ENCODE measurements around the gene SIX5. TPM values are rescaled to one million over a fixed set of nuclear protein-coding genes. Genes with fewer than 3 reads are reported as not detected.
"Not testable (repeated sequence)": the region's sequence is repeated elsewhere in the genome, so short reads cannot be mapped to it uniquely, and the experiment has no call there.

The SIX5 gene
- polyA plus RNA-seq, 1 donor = 9.3 TPM

GRCh38 chr19:45758921-45759320 lies 10.1 kb downstream of the SIX5 start:
- no peak for DNase-seq
- H3K36me3 ChIP-seq (ENCODE audit: control insufficient read depth, insufficient read depth, low read length) = no peaks in the 10 kb centered on the region
- H3K4me3 ChIP-seq (ENCODE audit: low read length) = no peak overlapping the region
- no peak overlapping the region for H3K27ac ChIP-seq (ENCODE audit: low read length)
- peaks cover under 1% of the 10 kb centered on the region for H3K4me1 ChIP-seq (ENCODE audit: control insufficient read depth, insufficient read depth, low read length)
- no CpG with 5 or more reads among the region's 9 CpGs for WGBS (ENCODE audit: insufficient coverage, low lambda C conversion rate)
- peaks cover 5% of the 10 kb centered on the region for H3K27me3 ChIP-seq (ENCODE audit: control insufficient read depth, insufficient read depth, low read length)
- no peaks in the 10 kb centered on the region for H3K9me3 ChIP-seq (ENCODE audit: control insufficient read depth, low read depth, low read length)

DNA sequence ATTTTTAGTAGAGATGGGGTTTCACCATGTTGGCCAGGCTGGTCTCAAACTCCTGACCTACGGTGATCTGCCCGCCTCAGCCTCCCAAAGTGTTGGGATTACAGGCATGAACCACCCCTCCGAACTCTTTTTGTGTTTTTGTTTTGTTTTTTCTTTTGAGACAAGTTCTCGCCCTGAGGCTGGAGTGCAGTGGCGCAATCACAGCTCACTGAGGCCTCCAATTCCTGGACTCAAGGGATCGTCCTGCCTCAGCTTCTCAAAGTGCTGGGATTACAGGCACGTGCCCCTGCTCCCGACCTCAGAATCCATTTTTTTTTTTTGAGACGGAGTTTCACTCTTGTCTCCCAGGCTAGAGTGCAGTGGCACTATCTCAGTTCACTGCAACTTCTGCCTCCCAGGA lies 11.4 kb downstream of the SIX5 start:
- 100% methylated on average over 1 of the region's 9 CpGs for WGBS (ENCODE audit: insufficient coverage, low lambda C conversion rate)
- Histone ChIP-seq H3K27ac (ENCODE audit: low read length) (no peak overlapping the region), H3K4me3 (ENCODE audit: low read length) (no peak overlapping the region), H3K36me3 (ENCODE audit: control insufficient read depth, insufficient read depth, low read length) (no peaks in the 10 kb centered on the region), H3K9me3 (ENCODE audit: control insufficient read depth, low read depth, low read length) (no peaks in the 10 kb centered on the region), H3K4me1 (ENCODE audit: control insufficient read depth, insufficient read depth, low read length) (no peaks in the 10 kb centered on the region), H3K27me3 (ENCODE audit: control insufficient read depth, insufficient read depth, low read length) (no peaks in the 10 kb centered on the region)
- no peak for DNase-seq

DNA sequence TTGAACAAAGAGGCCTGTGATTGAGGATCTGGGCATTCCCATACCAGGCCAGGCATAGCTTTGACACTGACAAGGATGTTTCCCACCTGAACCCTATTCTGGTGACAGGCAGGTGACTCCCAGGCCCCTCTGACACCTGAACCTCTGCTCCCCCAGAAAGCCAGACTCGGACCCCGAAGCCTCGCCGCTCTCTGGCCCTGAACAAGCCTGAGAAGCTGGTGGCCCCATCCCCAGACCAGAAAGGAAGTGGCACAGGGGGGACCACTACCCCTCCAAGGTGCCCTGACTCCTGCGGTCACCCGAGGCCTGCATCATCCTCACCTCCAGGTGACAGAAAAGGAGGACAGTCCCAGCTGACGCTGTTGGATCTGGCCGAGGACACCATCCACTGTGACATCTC lies 14.7 kb downstream of the SIX5 start:
- no CpG with 5 or more reads among the region's 8 CpGs for WGBS (ENCODE audit: insufficient coverage, low lambda C conversion rate)
- Histone ChIP-seq H3K27ac (ENCODE audit: low read length) (no peak overlapping the region), H3K4me3 (ENCODE audit: low read length) (no peak overlapping the region), H3K36me3 (ENCODE audit: control insufficient read depth, insufficient read depth, low read length) (no peaks in the 10 kb centered on the region), H3K27me3 (ENCODE audit: control insufficient read depth, insufficient read depth, low read length) (no peaks in the 10 kb centered on the region), H3K9me3 (ENCODE audit: control insufficient read depth, low read depth, low read length) (no peaks in the 10 kb centered on the region), H3K4me1 (ENCODE audit: control insufficient read depth, insufficient read depth, low read length) (no peaks in the 10 kb centered on the region)
- no peak for DNase-seq

DNA sequence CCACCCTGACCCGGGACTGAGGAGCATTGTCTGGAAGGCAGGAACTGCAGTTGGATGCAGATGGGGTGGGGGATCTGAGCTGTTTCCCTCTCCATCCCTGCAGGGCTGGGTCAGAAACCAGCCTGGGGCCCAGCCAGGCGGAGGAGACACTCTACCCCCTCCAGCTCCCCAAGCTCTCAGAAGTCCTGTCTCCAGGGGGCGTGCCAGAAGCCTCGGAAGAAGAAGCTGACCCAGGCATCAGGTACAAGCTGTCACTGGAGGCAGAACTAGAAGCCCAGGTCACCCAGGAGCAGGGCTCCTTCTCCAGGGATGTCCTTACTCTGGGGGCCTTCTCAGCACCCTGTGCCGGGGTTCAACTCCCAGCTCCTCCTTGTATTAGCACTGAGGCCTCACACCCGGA lies 15.5 kb downstream of the SIX5 start:
- WGBS (ENCODE audit: insufficient coverage, low lambda C conversion rate) = no CpG with 5 or more reads among the region's 6 CpGs
- H3K4me3 ChIP-seq (ENCODE audit: low read length) = no peak overlapping the region
- no peak for DNase-seq
- H3K27ac ChIP-seq (ENCODE audit: low read length) = no peak overlapping the region
- H3K27me3 ChIP-seq (ENCODE audit: control insufficient read depth, insufficient read depth, low read length) = no peaks in the 10 kb centered on the region
- no peaks in the 10 kb centered on the region for H3K4me1 ChIP-seq (ENCODE audit: control insufficient read depth, insufficient read depth, low read length)
- H3K36me3 ChIP-seq (ENCODE audit: control insufficient read depth, insufficient read depth, low read length) = no peaks in the 10 kb centered on the region
- H3K9me3 ChIP-seq (ENCODE audit: control insufficient read depth, low read depth, low read length) = no peaks in the 10 kb centered on the region

DNA sequence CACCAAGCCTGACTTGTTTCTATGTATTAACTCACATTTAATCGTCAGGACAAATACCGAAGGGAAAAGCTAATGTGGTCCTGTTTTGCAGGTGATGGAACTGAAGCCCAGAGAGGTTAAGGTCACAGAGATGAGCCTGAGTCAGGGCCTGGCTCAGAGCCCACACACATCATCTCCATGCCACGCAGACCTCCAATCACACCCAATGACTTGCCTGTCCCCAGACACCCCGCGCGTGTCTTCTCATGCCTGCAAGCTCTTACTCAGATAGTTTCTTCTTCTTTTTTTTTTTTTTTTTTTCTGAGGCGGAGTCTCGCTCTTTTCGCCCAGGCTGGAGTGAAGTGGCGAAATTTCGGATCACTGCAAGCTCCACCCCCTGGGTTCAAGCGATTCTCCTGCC lies 16.4 kb downstream of the SIX5 start:
- no peak for DNase-seq
- Histone ChIP-seq H3K27ac (ENCODE audit: low read length) (no peak overlapping the region), H3K27me3 (ENCODE audit: control insufficient read depth, insufficient read depth, low read length) (no peaks in the 10 kb centered on the region), H3K9me3 (ENCODE audit: control insufficient read depth, low read depth, low read length) (no peaks in the 10 kb centered on the region), H3K4me3 (ENCODE audit: low read length) (no peak overlapping the region), H3K36me3 (ENCODE audit: control insufficient read depth, insufficient read depth, low read length) (no peaks in the 10 kb centered on the region), H3K4me1 (ENCODE audit: control insufficient read depth, insufficient read depth, low read length) (no peaks in the 10 kb centered on the region)
- WGBS (ENCODE audit: insufficient coverage, low lambda C conversion rate) = 88% methylated on average over 4 of the region's 12 CpGs

DNA sequence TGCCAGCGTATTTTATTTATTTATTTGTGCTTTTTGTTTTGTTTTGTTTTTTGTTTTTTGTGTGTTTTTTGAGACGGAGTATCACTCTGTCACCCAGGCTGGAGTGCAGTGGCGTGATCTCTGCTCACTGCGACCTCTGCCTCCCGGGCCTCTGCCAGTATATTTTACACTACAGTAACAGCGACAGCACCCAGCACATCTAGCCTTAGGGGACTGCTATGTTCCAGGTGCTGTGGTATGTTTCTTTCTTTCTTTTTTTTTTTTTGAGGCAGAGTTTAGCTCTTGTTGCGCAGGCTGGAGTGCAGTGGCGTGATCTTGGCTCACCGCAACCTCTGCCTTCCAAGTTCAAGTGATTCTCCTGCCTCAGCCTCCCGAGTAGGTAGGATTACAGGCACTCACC lies 17.6 kb downstream of the SIX5 start:
- not testable (repeated sequence) for H3K4me1 ChIP-seq (ENCODE audit: control insufficient read depth, insufficient read depth, low read length); DNase-seq; H3K27ac ChIP-seq (ENCODE audit: low read length); H3K4me3 ChIP-seq (ENCODE audit: low read length); H3K36me3 ChIP-seq (ENCODE audit: control insufficient read depth, insufficient read depth, low read length); H3K27me3 ChIP-seq (ENCODE audit: control insufficient read depth, insufficient read depth, low read length); H3K9me3 ChIP-seq (ENCODE audit: control insufficient read depth, low read depth, low read length)
- WGBS (ENCODE audit: insufficient coverage, low lambda C conversion rate) = no CpG with 5 or more reads among the region's 10 CpGs

DNA sequence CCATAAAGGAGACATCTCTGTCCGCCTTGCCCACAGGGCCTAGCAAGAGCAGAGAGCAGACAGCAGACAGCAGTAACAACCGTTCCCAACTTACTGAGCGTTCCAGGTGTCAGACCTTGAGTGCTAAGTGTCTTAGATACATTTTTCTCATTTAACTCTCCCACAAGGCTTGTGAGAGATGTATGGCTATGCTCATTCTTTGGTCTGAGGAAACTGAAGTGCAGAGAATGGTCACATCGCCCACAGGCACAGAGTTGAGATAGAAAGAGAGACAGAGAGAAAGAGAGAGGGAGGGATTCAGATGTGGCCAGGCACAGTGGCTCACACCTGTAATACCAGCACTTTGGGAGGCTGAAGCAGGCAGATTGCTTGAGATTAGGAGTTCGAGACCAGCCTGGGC lies 21.5 kb downstream of the SIX5 start:
- DNase-seq = no peak
- H3K4me3 ChIP-seq (ENCODE audit: low read length) = no peak overlapping the region
- H3K27ac ChIP-seq (ENCODE audit: low read length) = no peak overlapping the region
- H3K27me3 ChIP-seq (ENCODE audit: control insufficient read depth, insufficient read depth, low read length) = peaks cover 7% of the 10 kb centered on the region
- no peaks in the 10 kb centered on the region for H3K4me1 ChIP-seq (ENCODE audit: control insufficient read depth, insufficient read depth, low read length)
- WGBS (ENCODE audit: insufficient coverage, low lambda C conversion rate) = no CpG with 5 or more reads among the region's 5 CpGs
- H3K9me3 ChIP-seq (ENCODE audit: control insufficient read depth, low read depth, low read length) = no peaks in the 10 kb centered on the region
- H3K36me3 ChIP-seq (ENCODE audit: control insufficient read depth, insufficient read depth, low read length) = no peaks in the 10 kb centered on the region

- H3K27me3 ChIP-seq (ENCODE audit: control insufficient read depth, insufficient read depth, low read length) = peaks cover 7% of the 10 kb centered on the region
- no peaks in the 10 kb centered on the region for H3K36me3 ChIP-seq (ENCODE audit: control insufficient read depth, insufficient read depth, low read length)
- H3K4me3 ChIP-seq (ENCODE audit: low read length) = no peak overlapping the region
- DNase-seq = no peak
- no peak overlapping the region for H3K27ac ChIP-seq (ENCODE audit: low read length)
- no peaks in the 10 kb centered on the region for H3K9me3 ChIP-seq (ENCODE audit: control insufficient read depth, low read depth, low read length)
- H3K4me1 ChIP-seq (ENCODE audit: control insufficient read depth, insufficient read depth, low read length) = no peaks in the 10 kb centered on the region
- WGBS (ENCODE audit: insufficient coverage, low lambda C conversion rate) = no CpG with 5 or more reads among the region's 5 CpGs
Observed at GRCh38 chr19:45746866-45747265, 22.2 kb downstream of the SIX5 start.

GRCh38 chr19:45745606-45746005 lies 23.4 kb downstream of the SIX5 start:
- DNase-seq = no peak
- Histone ChIP-seq H3K36me3 (ENCODE audit: control insufficient read depth, insufficient read depth, low read length) (no peaks in the 10 kb centered on the region), H3K4me3 (ENCODE audit: low read length) (no peak overlapping the region), H3K4me1 (ENCODE audit: control insufficient read depth, insufficient read depth, low read length) (no peaks in the 10 kb centered on the region), H3K27me3 (ENCODE audit: control insufficient read depth, insufficient read depth, low read length) (peaks cover 7% of the 10 kb centered on the region), H3K9me3 (ENCODE audit: control insufficient read depth, low read depth, low read length) (no peaks in the 10 kb centered on the region), H3K27ac (ENCODE audit: low read length) (no peak overlapping the region)
- no CpG with 5 or more reads among the region's 6 CpGs for WGBS (ENCODE audit: insufficient coverage, low lambda C conversion rate)

DNA sequence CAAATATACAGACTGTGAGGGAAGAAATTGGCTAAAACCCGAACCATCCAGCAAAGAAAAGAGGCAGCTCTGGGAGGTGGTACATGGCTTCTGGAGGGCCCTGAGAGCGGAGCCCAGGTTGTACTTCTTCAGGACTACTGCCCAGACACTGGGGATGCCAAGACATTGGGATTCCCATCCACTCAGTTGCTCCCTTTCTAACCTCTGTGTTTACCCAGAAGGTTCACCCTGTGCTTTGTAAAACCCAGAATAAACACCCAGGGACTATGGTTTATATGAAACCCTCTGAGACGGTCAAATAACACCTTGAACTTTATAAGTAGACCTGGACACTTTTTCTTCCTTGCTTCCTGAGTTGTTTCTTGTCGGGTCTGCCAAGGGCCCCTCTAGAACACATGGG lies 26.1 kb downstream of the SIX5 start:
- Histone ChIP-seq H3K36me3 (ENCODE audit: control insufficient read depth, insufficient read depth, low read length) (no peaks in the 10 kb centered on the region), H3K27ac (ENCODE audit: low read length) (no peak overlapping the region), H3K27me3 (ENCODE audit: control insufficient read depth, insufficient read depth, low read length) (peaks cover 7% of the 10 kb centered on the region), H3K4me1 (ENCODE audit: control insufficient read depth, insufficient read depth, low read length) (no peaks in the 10 kb centered on the region), H3K9me3 (ENCODE audit: control insufficient read depth, low read depth, low read length) (no peaks in the 10 kb centered on the region), H3K4me3 (ENCODE audit: low read length) (no peak overlapping the region)
- WGBS (ENCODE audit: insufficient coverage, low lambda C conversion rate) = 0% methylated on average over 1 of the region's 4 CpGs
- DNase-seq = no peak

DNA sequence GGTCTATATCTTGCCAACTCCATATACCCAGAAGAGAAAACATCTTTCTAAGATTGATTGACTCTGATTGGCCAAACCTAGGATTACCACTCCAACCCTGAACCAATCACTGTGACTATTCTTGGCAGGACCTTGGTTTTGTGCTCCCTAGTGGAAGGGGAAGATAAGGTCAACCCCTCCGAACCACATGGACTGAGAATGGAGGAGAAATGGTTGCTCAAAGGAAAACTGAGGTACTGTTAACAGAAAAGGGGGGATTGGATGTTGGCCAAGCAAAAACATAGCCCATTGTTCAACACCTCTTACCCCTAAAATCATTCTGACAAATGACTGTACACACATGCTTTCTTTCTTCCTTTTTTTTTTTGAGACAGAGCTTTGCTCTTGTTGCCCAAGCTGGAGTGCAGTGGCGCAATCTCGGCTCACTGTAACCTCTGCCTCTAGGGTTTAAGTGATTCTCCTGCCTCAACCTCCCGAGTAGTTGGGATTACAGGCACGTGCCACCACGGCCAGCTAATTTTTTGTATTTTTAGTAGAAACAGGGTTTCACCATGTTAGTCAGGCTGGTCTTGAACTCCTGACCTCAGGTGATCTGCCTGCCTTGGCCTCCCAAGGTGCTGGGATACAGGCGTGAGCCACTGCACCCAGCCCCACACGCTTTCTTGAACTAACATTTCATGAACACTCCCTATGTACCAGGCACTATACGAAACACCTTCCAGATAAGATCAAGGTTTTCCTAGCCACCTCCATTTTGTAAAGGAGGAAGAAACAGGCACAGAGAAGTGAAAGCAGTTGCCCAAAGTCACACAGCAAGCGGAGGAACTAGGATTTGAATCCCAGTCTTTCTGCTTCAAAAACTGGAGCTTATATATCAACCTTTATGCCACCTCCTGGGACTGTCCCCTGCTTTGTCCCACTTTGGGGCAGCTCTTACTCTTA lies 29.3 kb downstream of the SIX5 start:
- H3K4me3 ChIP-seq (ENCODE audit: low read length) = no peak overlapping the region
- H3K4me1 ChIP-seq (ENCODE audit: control insufficient read depth, insufficient read depth, low read length) = no peaks in the 10 kb centered on the region
- peaks cover 4% of the 10 kb centered on the region for H3K27me3 ChIP-seq (ENCODE audit: control insufficient read depth, insufficient read depth, low read length)
- no peak for DNase-seq
- no peaks in the 10 kb centered on the region for H3K36me3 ChIP-seq (ENCODE audit: control insufficient read depth, insufficient read depth, low read length)
- H3K27ac ChIP-seq (ENCODE audit: low read length) = no peak overlapping the region
- H3K9me3 ChIP-seq (ENCODE audit: control insufficient read depth, low read depth, low read length) = no peaks in the 10 kb centered on the region
- WGBS (ENCODE audit: insufficient coverage, low lambda C conversion rate) = no CpG with 5 or more reads among the region's 10 CpGs
